Measurements from ENCODE around the gene DGUOK. TPM values are rescaled to one million over a fixed set of nuclear protein-coding genes. Genes with fewer than 3 reads are reported as not detected.

Gene DGUOK
- total and polyA plus RNA-seq, 4 donors = 19.6 to 49.7 (median 28.3) TPM

- peak; percentile 12 to 29 for TF ChIP-seq RAD21 (IDR thresholded peaks at IDR 0.05)
- no peak for TF ChIP-seq JUND (IDR thresholded peaks at IDR 0.05)
- TF ChIP-seq REST (IDR thresholded peaks at IDR 0.05) = no peak
- TF ChIP-seq YY1 (IDR thresholded peaks at IDR 0.05) = peak; percentile 29
- peak; percentile 76 for TF ChIP-seq SP1 (IDR thresholded peaks at IDR 0.05)
- TF ChIP-seq HNF4A (conservative IDR thresholded peaks at IDR 0.05) = peak; percentile 37 to 49
- no peak for TF ChIP-seq GABPA (IDR thresholded peaks at IDR 0.05 in 1 of 2, conservative IDR thresholded peaks at IDR 0.05 in 1 of 2)
- no peak for TF ChIP-seq NR2F2 (IDR thresholded peaks at IDR 0.05)
- TF ChIP-seq MAX (IDR thresholded peaks at IDR 0.05) = peak; percentile 39
- no peak for TF ChIP-seq FOXA1 (IDR thresholded peaks at IDR 0.05)
- TF ChIP-seq RXRA (IDR thresholded peaks at IDR 0.05) = peak in 1 of 2 donors; percentile 40
- no peak for TF ChIP-seq ZBTB33 (IDR thresholded peaks at IDR 0.05)
- Histone ChIP-seq H3K4me3 (ENCODE audit: low read depth in 1 of 3, low read length in 3 of 3) (peak overlapping the region; percentile 36 to 83 (median 67)), H3K9ac (ENCODE audit: low read depth in 1 of 2, low read length in 2 of 2) (peak overlapping the region in 1 of 2 donors; percentile 74), H3K27me3 (ENCODE audit: control insufficient read depth in 4 of 4, insufficient read depth in 4 of 4, low read length in 3 of 4) (peaks cover 0 to 3% (median 0%) of the 10 kb centered on the region in 4 donors), H3K4me1 (ENCODE audit: control insufficient read depth in 4 of 4, insufficient read depth in 4 of 4, low read length in 3 of 4) (peaks cover 14 to 64% (median 51%) of the 10 kb centered on the region in 4 donors), H3K36me3 (ENCODE audit: control insufficient read depth in 4 of 4, insufficient read depth in 3 of 4, low read depth in 1 of 4, low read length in 3 of 4) (no peaks in the 10 kb centered on the region), H3K27ac (ENCODE audit: low read depth in 1 of 2, low read length in 2 of 2) (peak overlapping the region; percentile 67 to 83), H3K9me3 (ENCODE audit: control insufficient read depth in 4 of 4, low read length in 3 of 4) (no peaks in the 10 kb centered on the region)
- 17% methylated on average over 35 of the region's 35 CpGs for WGBS
- peak; percentile 63 for DNase-seq (ENCODE audit: low spot score)
Observed at GRCh38 chr2:73983322-73984202, 56.9 kb downstream of the DGUOK start.

- peak within 1 kb of the TSS; percentile 73 to 83 for H3K27ac ChIP-seq (ENCODE audit: low read depth in 1 of 2, low read length in 2 of 2)
- H3K27me3 ChIP-seq (ENCODE audit: control insufficient read depth in 4 of 4, insufficient read depth in 4 of 4, low read length in 3 of 4) = peaks cover 0 to 3% (median 0%) of the 10 kb centered on the region in 4 donors
- H3K4me3 ChIP-seq (ENCODE audit: low read depth in 1 of 3, low read length in 3 of 3) = peak within 1 kb of the TSS; percentile 36 to 83 (median 67)
- H3K9ac ChIP-seq (ENCODE audit: low read depth in 1 of 2, low read length in 2 of 2) = peak within 1 kb of the TSS; percentile 25 to 74
- DNase-seq (ENCODE audit: low spot score) = peak; percentile 58
- TF ChIP-seq SP1 (IDR thresholded peaks at IDR 0.05) (no peak), TAF1 (conservative IDR thresholded peaks at IDR 0.05) (no peak), RAD21 (IDR thresholded peaks at IDR 0.05) (no peak), ATF3 (IDR thresholded peaks at IDR 0.05) (no peak), JUND (IDR thresholded peaks at IDR 0.05) (no peak), GABPA (IDR thresholded peaks at IDR 0.05 in 1 of 2, conservative IDR thresholded peaks at IDR 0.05 in 1 of 2) (no peak), FOXA1 (IDR thresholded peaks at IDR 0.05) (no peak), FOXA2 (IDR thresholded peaks at IDR 0.05) (no peak), HNF4A (conservative IDR thresholded peaks at IDR 0.05) (no peak), RXRA (IDR thresholded peaks at IDR 0.05) (no peak), MAX (IDR thresholded peaks at IDR 0.05) (no peak), YY1 (IDR thresholded peaks at IDR 0.05) (no peak), HNF4G (IDR thresholded peaks at IDR 0.05) (no peak), EGR1 (IDR thresholded peaks at IDR 0.05; ENCODE audit: low read depth in 2 of 2) (no peak)
- WGBS = 2% methylated on average over 85 of the region's 85 CpGs
- H3K9me3 ChIP-seq (ENCODE audit: control insufficient read depth in 4 of 4, low read length in 3 of 4) = no peaks in the 10 kb centered on the region
- no peaks in the 10 kb centered on the region for H3K36me3 ChIP-seq (ENCODE audit: control insufficient read depth in 4 of 4, insufficient read depth in 3 of 4, low read depth in 1 of 4, low read length in 3 of 4)
- peaks cover 14 to 66% (median 51%) of the 10 kb centered on the region in 4 donors for H3K4me1 ChIP-seq (ENCODE audit: control insufficient read depth in 4 of 4, insufficient read depth in 4 of 4, low read length in 3 of 4)
Observed at GRCh38 chr2:73984203-73984921, 57.7 kb downstream of the DGUOK start, which contains the start of gene TET3. TET3 (plus strand) TSS chr2:73984910; CDS start chr2:73986404, 1,494 bp downstream.

Data from liver (tissue), 9 donors.